ENCODE results near the gene NRN1L.

NRN1L gene

DNA sequence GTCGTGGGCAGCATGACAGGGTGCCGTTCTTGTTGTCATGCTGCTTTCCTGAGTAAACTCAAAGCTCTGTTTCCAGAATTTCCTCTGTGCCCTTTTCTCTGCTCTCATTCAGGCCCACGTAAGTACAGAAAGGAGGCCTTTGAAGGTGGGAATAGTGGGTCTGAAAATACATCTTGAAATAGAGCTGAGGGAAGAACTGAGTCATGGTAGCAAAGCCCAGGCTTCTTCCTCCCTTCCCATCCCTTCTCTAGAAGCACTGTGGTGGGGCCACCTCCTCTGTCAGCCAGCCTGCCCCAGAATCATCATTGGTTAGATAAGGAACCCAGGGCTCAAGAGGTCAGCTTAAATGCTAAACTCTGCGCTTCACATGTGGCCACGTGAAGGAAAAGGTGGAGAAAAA, 37.5 kb downstream of the NRN1L start:
- no peak for DNase-seq

DNA sequence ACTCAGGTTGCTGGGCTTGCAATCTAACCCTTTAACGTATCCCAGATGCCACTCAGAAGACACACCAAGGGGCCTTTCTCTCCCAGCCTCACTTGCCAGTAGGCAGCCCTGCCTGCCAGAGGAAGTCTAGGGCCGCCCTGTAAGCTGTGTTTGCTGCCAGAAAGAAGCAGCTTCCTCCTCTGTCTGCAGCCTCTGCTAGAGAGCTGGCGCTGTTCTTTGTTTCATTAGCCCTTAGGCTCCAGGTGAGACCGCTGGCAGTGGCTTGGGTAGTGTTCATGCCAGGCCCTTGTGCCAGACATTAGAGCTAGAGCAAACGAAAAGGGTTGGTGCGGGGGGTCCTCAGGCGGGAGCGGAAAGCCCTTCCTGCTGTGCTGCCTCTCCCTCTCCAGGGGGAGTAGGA, 38.1 kb downstream of the NRN1L start:
- DNase-seq = no peak

- no peak for DNase-seq
Observed at GRCh38 chr16:67923414-67924116, 38.9 kb downstream of the NRN1L start.

DNA sequence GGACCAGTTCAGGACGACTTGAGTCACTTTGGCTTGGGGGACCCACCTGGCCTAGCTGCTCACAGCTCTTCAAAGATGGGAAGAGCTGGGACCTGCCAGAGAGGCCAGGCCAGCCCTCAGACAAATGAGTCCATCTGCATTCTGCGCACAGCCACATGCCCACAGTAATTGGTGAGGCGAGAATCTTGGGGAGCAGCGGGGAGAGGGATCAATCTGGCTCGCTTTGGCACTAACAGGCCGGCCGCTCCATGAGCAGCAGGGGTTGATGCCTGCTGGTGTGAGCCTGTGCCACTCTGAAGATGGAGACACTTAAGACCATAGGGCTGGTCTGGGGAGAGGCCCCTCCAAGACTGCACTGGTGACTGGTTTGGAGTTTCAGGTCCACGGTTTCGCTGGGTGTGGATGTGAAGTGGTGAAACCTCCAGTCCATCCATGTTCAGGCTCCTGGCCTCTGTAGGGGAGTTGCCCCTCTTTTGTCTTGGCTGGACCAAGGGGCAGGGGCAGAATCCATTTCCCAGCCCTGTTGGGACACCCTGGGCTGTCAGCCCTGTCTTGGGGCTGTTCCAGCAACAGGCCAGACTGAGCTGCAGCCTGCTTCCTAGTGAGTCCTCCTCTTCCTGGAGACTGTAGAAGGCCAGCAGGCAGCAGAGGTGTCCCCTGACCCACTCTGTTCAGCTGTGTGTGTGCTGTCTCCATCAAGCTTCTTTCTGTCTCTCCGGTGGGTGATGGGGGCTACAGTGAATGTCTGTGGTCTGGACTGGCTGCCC, 39.6 kb downstream of the NRN1L start:
- no peak for DNase-seq

DNA sequence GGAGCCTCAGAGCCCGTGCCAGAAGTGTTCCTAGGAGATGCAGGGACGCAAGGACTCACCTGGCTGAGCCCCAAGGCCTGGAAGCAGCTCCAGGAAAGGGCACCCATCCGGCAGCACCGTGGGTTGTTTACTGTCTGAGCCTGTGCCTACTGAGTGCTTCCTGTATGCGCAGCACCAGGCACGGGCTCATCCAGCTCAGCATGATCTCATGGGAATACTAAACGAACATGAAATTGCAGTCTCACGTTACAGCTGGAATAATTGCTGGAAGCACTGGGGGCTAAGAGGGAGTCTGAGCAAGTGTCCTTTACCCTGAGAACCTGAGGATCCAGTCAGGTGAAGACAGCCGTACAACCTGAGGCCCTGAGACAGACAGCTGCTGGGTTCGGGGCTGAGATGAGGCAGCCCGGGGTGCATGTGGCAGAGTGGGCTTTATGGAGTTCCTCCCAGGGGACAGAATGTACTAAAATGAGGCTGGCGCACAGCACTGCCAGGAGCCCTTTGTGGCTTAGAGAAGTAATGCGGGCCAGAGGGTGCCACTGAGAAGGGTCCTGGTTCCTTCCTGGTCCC, 41.6 kb downstream of the NRN1L start:
- DNase-seq = no peak

GRCh38 chr16:67927131-67927941, 42.7 kb downstream of the NRN1L start:
- DNase-seq = no peak

GRCh38 chr16:67928147-67928546, 43.5 kb downstream of the NRN1L start:
- no peak for DNase-seq

- DNase-seq = peak; percentile 63
Observed at GRCh38 chr16:67928561-67929364, 44.1 kb downstream of the NRN1L start.

DNA sequence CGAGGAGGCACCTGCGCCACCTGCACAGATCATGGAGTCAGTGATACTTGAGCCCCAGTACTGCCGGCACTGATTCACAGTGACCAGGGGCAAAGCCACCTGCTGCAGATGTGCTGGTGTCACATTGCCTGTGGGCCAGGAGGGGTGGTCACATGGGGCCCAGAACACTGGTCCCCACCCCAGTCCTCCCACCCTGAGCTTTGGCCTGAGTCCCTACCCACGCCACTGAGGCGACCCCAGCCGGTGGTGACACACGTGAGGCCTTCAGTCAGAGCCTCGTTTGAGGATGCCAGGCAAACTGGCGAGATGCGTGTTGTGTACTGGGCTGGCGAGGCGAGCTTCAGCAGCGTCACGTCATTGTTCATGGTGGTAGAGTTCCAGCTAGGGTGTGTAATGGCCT, 45.5 kb downstream of the NRN1L start:
- no peak for DNase-seq

GRCh38 chr16:67930678-67931211, 46.1 kb downstream of the NRN1L start:
- no peak for DNase-seq

DNA sequence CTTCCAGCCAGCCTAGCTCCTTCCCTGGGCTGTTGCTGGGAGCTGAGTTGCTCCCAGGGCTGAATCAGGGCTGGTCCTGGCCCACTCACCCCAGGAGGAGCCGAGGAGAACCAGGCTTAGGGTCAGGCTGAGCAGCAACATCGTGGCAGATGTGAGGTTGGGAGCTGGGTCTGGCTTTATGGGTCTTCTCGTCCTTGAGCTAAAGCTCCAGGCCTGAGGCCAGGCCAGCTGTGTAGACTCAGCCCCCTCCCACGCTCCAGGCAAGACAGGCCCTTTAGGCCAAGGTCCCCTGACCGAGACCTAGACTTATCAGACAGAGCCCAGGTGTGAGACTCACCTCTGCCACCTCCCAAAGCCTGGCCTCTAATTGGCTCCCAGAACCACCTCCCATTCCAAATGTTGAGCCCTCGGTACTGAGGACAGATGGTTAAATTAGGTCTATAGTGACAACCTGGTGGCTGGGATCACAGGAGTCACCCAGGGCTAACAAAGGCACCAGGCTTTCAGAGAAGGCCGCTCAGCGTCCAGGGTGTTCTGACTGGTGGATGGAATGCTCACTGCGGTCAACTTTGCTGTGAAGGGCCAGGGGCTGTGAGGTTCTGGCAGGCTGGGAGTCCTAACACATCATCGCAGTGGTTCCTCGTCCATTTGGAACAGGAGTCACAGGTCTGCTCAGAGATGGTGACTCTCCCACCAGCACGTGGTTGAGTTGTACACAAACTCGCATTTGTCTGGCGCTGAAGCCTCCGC, 47.2 kb downstream of the NRN1L start, which contains the start of gene CTRL:
CTRL (minus strand) TSS at position 151 of the 750 bp plus-strand sequence; CDS start at position 141, 10 bp downstream.
- no peak for DNase-seq

DNA sequence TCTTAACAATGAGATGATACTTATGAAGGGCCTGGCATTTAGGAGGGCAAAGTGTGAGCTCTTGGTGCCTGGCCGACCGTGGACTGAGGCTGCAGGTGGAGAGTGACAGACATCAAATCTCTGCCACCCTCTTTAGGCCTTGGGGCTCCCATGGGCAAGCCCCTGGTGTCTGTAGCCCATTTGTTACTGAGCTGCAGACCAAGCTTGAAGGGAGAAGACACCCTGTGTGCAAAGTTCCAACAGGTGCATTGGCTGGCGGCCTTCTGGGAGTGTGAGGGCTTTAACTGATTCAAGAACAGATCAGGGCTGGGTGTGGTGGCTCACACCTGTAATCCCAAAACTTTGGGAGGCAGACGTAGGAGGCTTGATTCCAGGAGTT, 47.8 kb downstream of the NRN1L start:
- DNase-seq = no peak

GRCh38 chr16:67933805-67934204, 49.1 kb downstream of the NRN1L start:
- no peak for DNase-seq

GRCh38 chr16:67934306-67935100, 49.8 kb downstream of the NRN1L start:
- no peak for DNase-seq

- no peak for DNase-seq
Observed at GRCh38 chr16:67935101-67935401, 50.4 kb downstream of the NRN1L start.

DNA sequence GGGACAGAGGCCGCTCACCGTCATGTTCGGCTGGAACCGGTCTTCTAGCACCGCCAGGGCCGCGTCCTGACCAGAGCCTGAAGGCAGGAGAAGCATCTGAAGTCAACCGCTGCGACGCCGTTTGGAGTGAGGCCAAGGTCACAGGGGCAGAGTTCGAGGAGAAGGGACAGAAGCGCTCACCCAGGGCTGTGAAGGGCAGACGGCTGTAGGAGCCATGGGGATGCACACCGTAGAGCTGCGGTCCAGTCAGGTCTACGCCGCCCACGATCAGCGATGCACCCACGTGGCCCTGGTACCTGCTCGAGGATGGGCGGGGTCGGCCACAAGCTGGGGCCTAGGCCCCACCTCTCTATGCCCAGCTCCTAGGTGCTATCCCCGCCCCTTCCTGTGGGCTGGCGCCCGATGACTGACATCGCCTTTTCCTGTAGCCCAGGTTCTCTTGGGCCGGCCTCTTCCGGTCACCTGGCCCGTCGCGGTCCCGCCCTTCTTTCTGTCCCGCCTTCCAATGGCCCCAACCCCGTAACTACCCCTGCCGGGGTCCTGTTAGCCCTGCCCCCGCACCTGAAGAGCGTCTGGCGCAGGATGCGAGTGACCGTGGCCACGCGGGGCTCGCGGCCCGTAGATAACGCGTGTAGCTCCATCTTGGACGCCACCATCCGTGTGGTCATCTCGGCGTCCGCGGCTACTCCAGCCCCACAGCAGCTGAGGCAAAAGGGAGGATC, 50.9 kb downstream of the NRN1L start:
- peak; percentile 90 for DNase-seq
